Common myeloid progenitor, CD34-positive (primary cell): ENCODE results near the gene CCDC102A.

ENCODE experiments used
- CTCF ChIA-PET: fragments of 350-600 bp; sonication (Branson Sonifier 250); formaldehyde crosslinking; loops from one replicate; lab custom pipeline; 2021; ENCODE audit warnings: antibody characterized with exemption; lab: Charles Lee
- POLR2A ChIA-PET: fragments of 350-600 bp; sonication (Branson Sonifier 250); formaldehyde crosslinking; loops from one replicate; lab custom pipeline; 2021; ENCODE audit warnings: antibody characterized with exemption; lab: Charles Lee
- DNase-seq, 3 donors: peaks; one replicate each; pipeline versions ENCODE4 v3.0.0 to v3.0.0-alpha.2; 2013
- H3K27ac ChIP-seq, 2 experiments: 1 replicate in 1 of 2; 2 replicates in 1 of 2; pipeline ENCODE4 v1.7.0; 2013; ENCODE audit warnings: inconsistent platforms in 2 of 2, low read length in 2 of 2, mild to moderate bottlenecking in 2 of 2, low read depth in 1 of 2, moderate library complexity in 1 of 2; ENCODE audit not compliant: severe bottlenecking in 2 of 2, insufficient read depth in 1 of 2, poor library complexity in 1 of 2
- H3K27me3 ChIP-seq, 5 experiments: replicated peaks in 2 of 5; 1 replicate in 3 of 5; 2 replicates in 2 of 5; pipeline versions ENCODE4 v1.6.1 to v1.7.0; 2013; ENCODE audit warnings: low read length in 4 of 5, mild to moderate bottlenecking in 2 of 5, moderate library complexity in 2 of 5, inconsistent platforms in 1 of 5; ENCODE audit not compliant: insufficient read depth in 5 of 5, control insufficient read depth in 4 of 5
- H3K36me3 ChIP-seq, 4 experiments: 1 replicate in 2 of 4; 2 replicates in 2 of 4; pipeline versions ENCODE4 v1.6.1 to v1.7.0; 2013; ENCODE audit warnings: low read length in 3 of 4, control low read depth in 1 of 4, mild to moderate bottlenecking in 1 of 4; ENCODE audit not compliant: control insufficient read depth in 4 of 4, insufficient read depth in 4 of 4
- H3K4me1 ChIP-seq, 4 experiments: 1 replicate in 3 of 4; 2 replicates in 1 of 4; pipeline versions ENCODE4 v1.6.1 to v1.7.1; 2013; ENCODE audit warnings: low read length in 3 of 4, mild to moderate bottlenecking in 3 of 4, control low read depth in 1 of 4, inconsistent platforms in 1 of 4, moderate library complexity in 1 of 4; ENCODE audit not compliant: control insufficient read depth in 4 of 4, insufficient read depth in 4 of 4; ENCODE audit errors: control extremely low read depth in 1 of 4
- H3K4me3 ChIP-seq, 7 experiments: 1 replicate in 4 of 7; 2 replicates in 3 of 7; pipeline versions ENCODE4 v1.5.1 to v1.7.0; 2013; ENCODE audit warnings: mild to moderate bottlenecking in 7 of 7, low read length in 6 of 7, moderate library complexity in 6 of 7, inconsistent platforms in 2 of 7, low read depth in 2 of 7, control low read depth in 1 of 7; ENCODE audit not compliant: insufficient read depth in 4 of 7, control insufficient read depth in 1 of 7; ENCODE audit errors: extremely low read depth in 1 of 7
- H3K9me3 ChIP-seq, 5 experiments: 1 replicate in 4 of 5; 2 replicates in 1 of 5; pipeline versions ENCODE4 v1.6.1 to v1.7.1; 2013; ENCODE audit warnings: low read length in 4 of 5, mild to moderate bottlenecking in 2 of 5, inconsistent platforms in 1 of 5, low read depth in 1 of 5, moderate library complexity in 1 of 5; ENCODE audit not compliant: control insufficient read depth in 4 of 5, insufficient read depth in 2 of 5; ENCODE audit errors: control extremely low read depth in 1 of 5
- WGBS: methylation state at CpG from one replicate; pipeline ENCODE4 v1.1.5; 2013; ENCODE audit not compliant: insufficient coverage; 5-methylcytosine and 5-hydroxymethylcytosine counted together

The CCDC102A gene

DNA sequence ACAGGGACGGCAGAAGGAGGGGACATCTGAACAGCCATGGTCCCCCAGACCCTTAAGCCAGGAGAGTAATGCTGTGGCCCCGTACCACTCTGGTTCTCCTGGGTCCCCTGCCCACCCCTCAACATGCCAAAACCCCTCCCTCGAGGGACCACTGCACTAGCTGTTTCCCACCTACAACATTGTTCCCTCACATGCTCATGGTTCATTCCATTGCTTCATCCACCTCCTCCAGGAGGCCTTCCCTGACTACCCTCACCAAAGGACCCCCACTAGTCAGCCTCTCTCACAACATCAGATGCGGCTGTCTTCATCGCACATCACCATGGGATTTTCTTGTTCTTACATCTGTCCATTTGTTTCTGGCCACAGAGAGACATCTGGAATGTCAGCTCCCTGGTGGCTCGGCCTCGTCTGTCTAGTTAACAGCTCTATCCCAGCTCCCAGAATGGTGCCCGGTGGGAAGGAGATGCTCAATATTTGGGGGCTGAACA lies 51.8 kb downstream of the CCDC102A start:
- peaks cover 0 to 4% (median 0%) of the 10 kb centered on the region in 5 experiments for H3K9me3 ChIP-seq
- WGBS, result 94% methylated on average over 8 of the region's 8 CpGs
- H3K4me1 ChIP-seq, result peaks cover 0 to 32% (median 24%) of the 10 kb centered on the region in 4 experiments
- no peak overlapping the region for H3K4me3 ChIP-seq
- ChIA-PET CTCF (interaction anchor here (0.7 to 2.0 kb wide), 6 partner anchors 8 to 35 kb away, joined by 3 to 9 read pairs (median 5); no protein-coding TSS in a partner anchor), POLR2A (no interaction called here)
- no peaks in the 10 kb centered on the region for H3K27me3 ChIP-seq
- H3K36me3 ChIP-seq, result no peaks in the 10 kb centered on the region
- H3K27ac ChIP-seq, result no peak overlapping the region
- no peak for DNase-seq

DNA sequence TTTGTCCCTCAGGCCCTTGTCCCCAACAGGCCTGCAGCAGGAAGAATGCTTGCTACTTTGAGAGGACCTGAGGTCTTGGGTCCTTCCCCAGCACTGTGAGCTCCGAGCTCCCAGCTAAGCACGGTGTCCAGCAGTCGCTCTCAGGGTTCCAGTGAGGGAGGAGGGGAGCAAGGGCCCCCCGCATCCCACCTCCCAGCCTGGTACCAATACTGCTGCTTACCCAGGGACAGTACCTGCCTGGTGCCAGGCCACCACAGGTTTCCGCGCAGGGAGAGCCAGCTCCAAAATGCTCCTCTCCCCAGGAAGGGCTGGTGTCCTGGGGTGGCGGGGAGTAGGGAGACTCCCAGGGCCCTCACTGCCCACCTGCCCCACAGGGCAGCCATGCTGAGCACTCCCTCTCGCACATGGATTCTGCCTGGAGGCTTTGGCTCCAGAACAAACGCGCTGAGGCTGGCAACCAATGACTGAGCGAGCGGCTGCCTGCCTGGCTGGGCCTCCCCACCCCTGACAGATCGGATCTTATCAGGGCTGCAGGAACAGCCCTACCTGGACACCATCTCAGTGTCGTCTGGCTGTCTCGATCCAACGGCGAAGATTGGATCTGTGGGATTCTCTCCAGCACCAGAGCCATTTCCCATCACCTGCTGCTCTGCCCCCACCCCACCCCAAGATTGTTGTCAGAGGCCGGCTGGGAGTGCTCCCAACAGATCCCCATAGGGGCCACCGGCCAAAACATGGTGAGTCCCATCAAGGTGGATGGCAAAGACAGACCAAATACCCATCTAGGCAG lies 52.5 kb downstream of the CCDC102A start:
- ChIA-PET POLR2A (no interaction called here), CTCF (interaction anchor here (1.0 to 2.0 kb wide), 8 partner anchors 7 to 54 kb away, joined by 3 to 10 read pairs (median 6); no protein-coding TSS in a partner anchor)
- WGBS, result 94% methylated on average over 12 of the region's 19 CpGs
- Histone ChIP-seq H3K4me3 (no peak overlapping the region), H3K4me1 (peaks cover 0 to 39% (median 31%) of the 10 kb centered on the region in 4 experiments), H3K27me3 (no peaks in the 10 kb centered on the region), H3K9me3 (no peaks in the 10 kb centered on the region), H3K36me3 (no peaks in the 10 kb centered on the region), H3K27ac (no peak overlapping the region)
- DNase-seq, result no peak

DNA sequence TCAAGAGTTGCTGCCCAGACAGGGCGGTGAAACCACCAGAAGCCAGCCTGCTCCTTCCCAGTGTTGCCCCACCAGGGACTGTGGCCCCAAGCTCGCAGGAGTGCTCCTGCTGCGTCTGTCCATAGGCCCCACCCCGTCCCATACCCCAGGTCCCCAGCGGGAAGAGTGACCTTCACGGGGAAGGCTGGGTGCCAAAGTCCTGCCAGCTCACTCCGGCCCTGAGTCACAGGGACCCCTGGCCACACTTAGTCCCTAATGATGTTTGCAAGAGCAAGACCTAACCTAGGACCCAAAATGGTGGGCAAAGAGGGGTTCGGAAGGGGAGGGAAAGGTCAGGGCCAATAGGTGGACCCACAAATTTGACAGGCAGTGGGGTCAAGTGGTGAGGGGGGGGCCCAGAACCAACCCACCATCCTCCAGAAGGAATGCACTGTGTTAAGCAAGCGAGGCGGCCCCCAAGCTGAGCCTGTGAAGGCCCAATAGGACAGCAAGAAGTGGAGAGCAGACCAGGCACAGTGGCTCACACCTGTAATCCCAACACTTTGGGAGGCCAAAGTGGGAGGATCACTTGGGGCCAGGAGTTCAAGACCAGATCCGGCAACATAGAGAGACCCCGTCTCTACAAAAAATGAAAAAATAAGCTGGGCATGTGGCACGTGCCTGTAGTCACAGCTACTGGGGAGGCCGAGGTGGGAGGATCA lies 53.4 kb downstream of the CCDC102A start:
- no peak for DNase-seq
- peaks cover 0 to 48% (median 40%) of the 10 kb centered on the region in 4 experiments for H3K4me1 ChIP-seq
- 100% methylated on average over 10 of the region's 14 CpGs for WGBS
- ChIA-PET CTCF (interaction anchor here (0.7 to 1.6 kb wide), 5 partner anchors 9 to 184 kb away, joined by 3 to 10 read pairs (median 3); no protein-coding TSS in a partner anchor), POLR2A (interaction anchor here (0.6 kb wide), 1 partner anchor 421 kb away, joined by 3 read pairs; no protein-coding TSS in a partner anchor)
- no peak overlapping the region for H3K4me3 ChIP-seq
- no peaks in the 10 kb centered on the region for H3K27me3 ChIP-seq
- no peaks in the 10 kb centered on the region for H3K9me3 ChIP-seq
- H3K36me3 ChIP-seq, result no peaks in the 10 kb centered on the region
- no peak overlapping the region for H3K27ac ChIP-seq

GRCh38 chr16:57481421-57481820 lies 55.0 kb downstream of the CCDC102A start:
- Histone ChIP-seq H3K27ac (no peak overlapping the region), H3K9me3 (no peaks in the 10 kb centered on the region), H3K4me3 (no peak overlapping the region), H3K36me3 (no peaks in the 10 kb centered on the region), H3K4me1 (peaks cover 0 to 59% (median 54%) of the 10 kb centered on the region in 4 experiments), H3K27me3 (no peaks in the 10 kb centered on the region)
- WGBS, result 94% methylated on average over 3 of the region's 4 CpGs
- no peak for DNase-seq
- ChIA-PET POLR2A (interaction anchor here (0.6 to 0.7 kb wide), 2 partner anchors 34 to 673 kb away, joined by 3 to 4 read pairs; partner anchors contain the start of gene CIAPIN1), CTCF (interaction anchor here (1.2 to 12.0 kb wide), 2 partner anchors 19 to 39 kb away, joined by 4 to 134 read pairs; partner anchors contain the start of gene POLR2C)

- Histone ChIP-seq H3K36me3 (no peaks in the 10 kb centered on the region), H3K4me1 (peaks cover 0 to 62% (median 58%) of the 10 kb centered on the region in 4 experiments), H3K4me3 (no peak overlapping the region), H3K27me3 (no peaks in the 10 kb centered on the region), H3K9me3 (no peaks in the 10 kb centered on the region), H3K27ac (no peak overlapping the region)
- ChIA-PET CTCF (interaction anchor here (1.2 to 12.0 kb wide), 2 partner anchors 18 to 39 kb away, joined by 4 to 134 read pairs; partner anchors contain the start of gene POLR2C), POLR2A (interaction anchor here (0.7 kb wide), 1 partner anchor 34 kb away, joined by 4 read pairs; the partner anchor contains the start of gene CIAPIN1)
- DNase-seq, result no peak
- 83% methylated on average over 3 of the region's 6 CpGs for whole genome bisulfite sequencing
These were observed 55.6 kb downstream of the CCDC102A start for GRCh38 chr16:57480754-57481230.

DNA sequence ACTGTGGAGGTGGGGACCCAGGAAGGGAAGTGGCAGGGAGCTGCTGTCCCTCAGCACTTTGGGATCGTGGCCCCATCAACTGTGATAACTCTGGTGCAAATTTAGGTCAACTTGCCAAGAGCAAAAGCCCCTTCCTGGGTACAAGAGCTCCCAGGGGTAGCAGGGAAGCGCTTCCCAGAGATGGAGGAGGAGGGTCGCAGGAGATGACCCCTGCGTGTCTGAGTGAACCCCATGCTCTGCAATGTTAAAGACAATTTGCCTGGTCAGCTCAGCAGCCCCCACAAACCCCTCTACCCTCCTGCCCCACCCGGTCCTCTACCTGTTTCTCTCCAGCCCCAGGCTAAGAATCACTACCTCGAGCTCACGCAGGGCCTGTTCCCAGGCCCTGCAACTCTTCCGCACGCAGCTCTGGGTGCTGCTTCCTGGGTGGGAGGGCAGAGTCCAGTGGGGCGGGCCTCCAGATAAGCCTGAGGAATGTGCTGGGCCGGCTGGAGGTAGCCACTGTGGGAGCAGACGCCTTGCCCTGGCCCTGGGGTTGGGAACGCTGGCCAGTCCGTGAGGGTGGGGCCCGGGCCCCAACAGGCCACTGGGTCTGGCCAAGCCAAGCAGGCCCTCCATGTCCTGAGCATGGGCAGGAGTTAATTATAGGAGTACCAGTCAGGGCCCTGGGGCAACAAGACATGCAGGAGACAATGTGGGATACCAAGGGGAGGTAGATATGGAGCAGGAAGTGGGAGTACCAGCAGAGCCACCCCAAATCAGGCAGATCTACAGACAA lies 56.2 kb downstream of the CCDC102A start:
- Histone ChIP-seq H3K4me1 (peaks cover 0 to 59% (median 57%) of the 10 kb centered on the region in 4 experiments), H3K36me3 (no peaks in the 10 kb centered on the region), H3K4me3 (peak overlapping the region in 2 of 7 experiments; percentile 25 to 48), H3K27me3 (no peaks in the 10 kb centered on the region), H3K27ac (no peak overlapping the region), H3K9me3 (no peaks in the 10 kb centered on the region)
- WGBS, result 81% methylated on average over 11 of the region's 15 CpGs
- CTCF ChIA-PET, result interaction anchor here (0.8 to 12.0 kb wide), 3 partner anchors 17 to 40 kb away, joined by 3 to 134 read pairs (median 4); partner anchors contain the start of gene POLR2C
- POLR2A ChIA-PET, result no interaction called here
- DNase-seq, result no peak
